RWPE2 (cell line): ENCODE results near the gene RSPO4.

Source experiments
- ATAC-seq: fragments of 200-7000 bp; cut with Tn5 transposase; 3 replicates; pipeline ENCODE4 v1.9.1; 2021; ENCODE audit warnings: low read depth
- DNase-seq: peaks from one replicate; pipeline ENCODE4 v3.0.0-alpha.2; 2020; ENCODE audit warnings: low spot score
- H3K27ac ChIP-seq: fragments of 450-650 bp; 2 replicates; pipeline ENCODE4 v1.5.1; 2017; ENCODE audit warnings: mild to moderate bottlenecking; ENCODE audit not compliant: poor library complexity, severe bottlenecking
- H3K27me3 ChIP-seq: fragments of 250-450 bp; sonication (Bioruptor Pico); 2 replicates; pipeline ENCODE4 v1.5.1; 2021; ENCODE audit warnings: mild to moderate bottlenecking, moderate library complexity; ENCODE audit not compliant: insufficient read depth, poor library complexity, severe bottlenecking
- H3K36me3 ChIP-seq: fragments of 250-450 bp; sonication (Bioruptor Pico); 2 replicates; pipeline ENCODE4 v1.5.1; 2020; ENCODE audit warnings: low read depth, mild to moderate bottlenecking, moderate library complexity
- H3K4me1 ChIP-seq: fragments of 250-450 bp; sonication (Bioruptor Pico); 2 replicates; pipeline ENCODE4 v1.5.1; 2021; ENCODE audit warnings: mild to moderate bottlenecking, moderate library complexity; ENCODE audit not compliant: insufficient read depth, poor library complexity, severe bottlenecking
- H3K4me3 ChIP-seq: fragments of 250-450 bp; sonication (Bioruptor Pico); 2 replicates; pipeline ENCODE4 v1.5.1; 2021; ENCODE audit warnings: mild to moderate bottlenecking, moderate library complexity; ENCODE audit not compliant: severe bottlenecking
- H3K9me3 ChIP-seq: fragments of 250-450 bp; sonication (Bioruptor Pico); 2 replicates; pipeline ENCODE4 v1.5.1; 2021; ENCODE audit warnings: mild to moderate bottlenecking, moderate library complexity; ENCODE audit not compliant: severe bottlenecking
- CTCF ChIP-seq: fragments of 450-650 bp; IDR thresholded peaks from one replicate; pipeline ENCODE4 v1.5.1; 2017; ENCODE audit warnings: mild to moderate bottlenecking, moderate library complexity; ENCODE audit not compliant: poor library complexity, severe bottlenecking

RSPO4 gene

GRCh38 chr20:1001911-1002681 lies at the start of gene RSPO4:
Gene RSPO4 (minus strand): TSS chr20:1002311. CDS start chr20:1002164, 147 bp downstream.
- Histone ChIP-seq H3K9me3 (no peaks in the 10 kb centered on the region), H3K4me3 (peak within 1 kb of the TSS; percentile 59), H3K36me3 (no peaks in the 10 kb centered on the region), H3K27me3 (no peaks in the 10 kb centered on the region), H3K4me1 (no peaks in the 10 kb centered on the region), H3K27ac (peak within 1 kb of the TSS; percentile 57)
- no peak for DNase-seq
- ATAC-seq = peak; percentile 63
- TF ChIP-seq CTCF = no peak

- Histone ChIP-seq H3K4me1 (no peaks in the 10 kb centered on the region), H3K4me3 (no peak overlapping the region), H3K9me3 (no peaks in the 10 kb centered on the region), H3K27me3 (peaks cover 6% of the 10 kb centered on the region), H3K36me3 (no peaks in the 10 kb centered on the region), H3K27ac (no peak overlapping the region)
- no peak for TF ChIP-seq CTCF
- ATAC-seq = no peak
- DNase-seq = no peak
Measured at GRCh38 chr20:1050440-1050839, 48.3 kb upstream of the RSPO4 start.

GRCh38 chr20:1045860-1046418 lies 43.8 kb upstream of the RSPO4 start:
- H3K36me3 ChIP-seq = no peaks in the 10 kb centered on the region
- no peak overlapping the region for H3K4me3 ChIP-seq

GRCh38 chr20:1041845-1042390 lies 39.8 kb upstream of the RSPO4 start:
- TF ChIP-seq CTCF = no peak
- H3K27ac ChIP-seq = no peak overlapping the region

More at GRCh38 chr20:1045860-1046418, 43.8 kb upstream of the RSPO4 start:
- ATAC-seq = no peak
- Histone ChIP-seq H3K27ac (no peak overlapping the region), H3K9me3 (no peaks in the 10 kb centered on the region), H3K27me3 (peaks cover 11% of the 10 kb centered on the region), H3K4me1 (no peaks in the 10 kb centered on the region)
- TF ChIP-seq CTCF = no peak
- DNase-seq = no peak

GRCh38 chr20:1038205-1038604 lies 36.1 kb upstream of the RSPO4 start:
- no peak for ATAC-seq
- H3K27ac ChIP-seq = no peak overlapping the region
- no peaks in the 10 kb centered on the region for H3K36me3 ChIP-seq
- no peaks in the 10 kb centered on the region for H3K4me1 ChIP-seq
- no peak for TF ChIP-seq CTCF
- peaks cover 11% of the 10 kb centered on the region for H3K27me3 ChIP-seq
- no peak overlapping the region for H3K4me3 ChIP-seq
- DNase-seq = no peak
- no peaks in the 10 kb centered on the region for H3K9me3 ChIP-seq

More at GRCh38 chr20:1041845-1042390, 39.8 kb upstream of the RSPO4 start:
- no peak overlapping the region for H3K4me3 ChIP-seq
- no peaks in the 10 kb centered on the region for H3K36me3 ChIP-seq
- peaks cover 15% of the 10 kb centered on the region for H3K27me3 ChIP-seq
- no peaks in the 10 kb centered on the region for H3K4me1 ChIP-seq
- no peak for ATAC-seq
- no peak for DNase-seq
- H3K9me3 ChIP-seq = no peaks in the 10 kb centered on the region
